Neural cell (in vitro differentiated cells): ENCODE results near the gene PERM1. TPM values are rescaled to one million over a fixed set of nuclear protein-coding genes. Genes with fewer than 3 reads are reported as not detected.

Experiments used
- H2AFZ ChIP-seq: fragments of 200-600, 300-800 bp; sonication (generic), shearing (Covaris generic); 2 replicates; pipeline ENCODE4 v1.6.0; 2014; ENCODE audit warnings: low read depth, mild to moderate bottlenecking, antibody characterized with exemption, low read length, moderate library complexity
- H3F3A ChIP-seq: fragments of 200-600 bp; shearing (Covaris generic); 2 replicates; pipeline ENCODE4 v1.6.1; 2016; ENCODE audit warnings: mild to moderate bottlenecking, moderate library complexity, mixed read lengths, antibody characterized with exemption, low read length; ENCODE audit not compliant: insufficient read depth, poor library complexity, severe bottlenecking
- H3K27ac ChIP-seq: fragments of 200-600, 300-800 bp; sonication (generic), shearing (Covaris generic); 2 replicates; pipeline ENCODE4 v1.5.1; 2014; ENCODE audit warnings: mild to moderate bottlenecking, low read length, moderate library complexity
- H3K27me3 ChIP-seq: fragments of 300-800, 200-600 bp; sonication (generic), shearing (Covaris generic); 2 replicates; pipeline ENCODE4 v1.6.0; 2014; ENCODE audit warnings: mild to moderate bottlenecking, low read depth, low read length, moderate library complexity; ENCODE audit not compliant: insufficient read depth
- H3K36me3 ChIP-seq: fragments of 300-800, 200-600 bp; sonication (generic), shearing (Covaris generic); 2 replicates; pipeline ENCODE4 v1.5.1; 2014; ENCODE audit warnings: mild to moderate bottlenecking, antibody characterized with exemption, low read length, moderate library complexity; ENCODE audit not compliant: insufficient read depth
- H3K4me2 ChIP-seq: fragments of 300-800, 200-600 bp; sonication (generic), shearing (Covaris generic); 2 replicates; pipeline ENCODE4 v1.6.0; 2014; ENCODE audit warnings: mild to moderate bottlenecking, low read length
- H3K4me3 ChIP-seq: fragments of 300-800, 200-600 bp; sonication (generic), shearing (Covaris generic); 2 replicates; pipeline ENCODE4 v1.5.1; 2014; ENCODE audit warnings: mild to moderate bottlenecking, low read length, moderate library complexity
- H3K79me2 ChIP-seq: fragments of 200-600 bp; shearing (Covaris generic); replicated peaks from 2 replicates; pipeline ENCODE4 v1.6.0; 2014; ENCODE audit warnings: mild to moderate bottlenecking, low read length, moderate library complexity; ENCODE audit not compliant: insufficient read depth
- H3K9ac ChIP-seq: fragments of 300-800, 200-600 bp; sonication (generic), shearing (Covaris generic); 2 replicates; pipeline ENCODE4 v1.6.1; 2016; ENCODE audit warnings: mild to moderate bottlenecking, low read length, mixed read lengths
- H3K9me2 ChIP-seq: fragments of 200-600 bp; shearing (Covaris generic); 2 replicates; pipeline ENCODE4 v1.6.1; 2016; ENCODE audit warnings: mild to moderate bottlenecking, low read length, mixed read lengths; ENCODE audit not compliant: insufficient read depth
- H3K9me3 ChIP-seq: fragments of 200-600, 300-800 bp; sonication (generic), shearing (Covaris generic); 2 replicates; pipeline ENCODE4 v1.6.1; 2016; ENCODE audit warnings: mild to moderate bottlenecking, mixed run types, low read length, moderate library complexity, mixed read lengths
- H4K20me1 ChIP-seq: fragments of 200-600 bp; shearing (Covaris generic); 2 replicates; pipeline ENCODE4 v1.6.1; 2016; ENCODE audit warnings: mild to moderate bottlenecking, mixed run types; ENCODE audit not compliant: insufficient read depth
- EP300 ChIP-seq: fragments of 450-650 bp; conservative IDR thresholded peaks from 2 replicates; pipeline ENCODE4 v1.6.1; 2014; ENCODE audit warnings: antibody characterized with exemption, mild to moderate bottlenecking, moderate library complexity; ENCODE audit not compliant: poor library complexity, severe bottlenecking
- EZH2 ChIP-seq: fragments of 200-600, 300-800 bp; shearing (Covaris generic), sonication (generic); IDR thresholded peaks from 2 replicates; pipeline ENCODE4 v1.6.1; 2014; ENCODE audit warnings: antibody characterized with exemption, low read length, borderline replicate concordance, mild to moderate bottlenecking; ENCODE audit not compliant: insufficient read depth, poor library complexity, severe bottlenecking
- MXI1 ChIP-seq: fragments of 450-650 bp; conservative IDR thresholded peaks from 2 replicates; pipeline ENCODE4 v1.6.1; 2014; ENCODE audit warnings: antibody characterized with exemption, mild to moderate bottlenecking; ENCODE audit not compliant: poor library complexity, severe bottlenecking
- POLR2AphosphoS5 ChIP-seq: IDR thresholded peaks from 2 replicates; pipeline ENCODE4 v1.6.1; 2012
- RAD21 ChIP-seq: fragments of 450-650 bp; conservative IDR thresholded peaks from 2 replicates; pipeline ENCODE4 v1.6.1; 2014; ENCODE audit warnings: antibody characterized with exemption, mild to moderate bottlenecking, moderate library complexity
- SMC3 ChIP-seq: fragments of 450-650 bp; conservative IDR thresholded peaks from 2 replicates; pipeline ENCODE4 v1.6.1; 2014; ENCODE audit warnings: antibody characterized with exemption, mild to moderate bottlenecking, moderate library complexity; ENCODE audit not compliant: poor library complexity
- TAF1 ChIP-seq: IDR thresholded peaks from 2 replicates; pipeline ENCODE4 v1.6.1; 2012; ENCODE audit warnings: low read depth
- polyA plus RNA-seq: library from polyadenylated mRNA; depleted of rRNA; stranded (reverse); fragments of >200 nt; gene quantifications from 2 replicates; pipeline ENCODE4 v1.2.3, GENCODE V29; 2014
- TF ChIP-seq, protein P1 (sequence below): fragments of 450-650 bp; IDR thresholded peaks from 2 replicates; pipeline ENCODE4 v1.5.1; 2014; ENCODE audit warnings: antibody characterized with exemption, mild to moderate bottlenecking, moderate library complexity; ENCODE audit not compliant: poor library complexity, severe bottlenecking
- TF ChIP-seq, protein P2 (sequence below): IDR thresholded peaks from 2 replicates; pipeline ENCODE4 v1.6.1; 2012; ENCODE audit warnings: borderline replicate concordance

The PERM1 gene
- polyA plus RNA-seq, 1 donor from 2014 or later: not detected

DNA sequence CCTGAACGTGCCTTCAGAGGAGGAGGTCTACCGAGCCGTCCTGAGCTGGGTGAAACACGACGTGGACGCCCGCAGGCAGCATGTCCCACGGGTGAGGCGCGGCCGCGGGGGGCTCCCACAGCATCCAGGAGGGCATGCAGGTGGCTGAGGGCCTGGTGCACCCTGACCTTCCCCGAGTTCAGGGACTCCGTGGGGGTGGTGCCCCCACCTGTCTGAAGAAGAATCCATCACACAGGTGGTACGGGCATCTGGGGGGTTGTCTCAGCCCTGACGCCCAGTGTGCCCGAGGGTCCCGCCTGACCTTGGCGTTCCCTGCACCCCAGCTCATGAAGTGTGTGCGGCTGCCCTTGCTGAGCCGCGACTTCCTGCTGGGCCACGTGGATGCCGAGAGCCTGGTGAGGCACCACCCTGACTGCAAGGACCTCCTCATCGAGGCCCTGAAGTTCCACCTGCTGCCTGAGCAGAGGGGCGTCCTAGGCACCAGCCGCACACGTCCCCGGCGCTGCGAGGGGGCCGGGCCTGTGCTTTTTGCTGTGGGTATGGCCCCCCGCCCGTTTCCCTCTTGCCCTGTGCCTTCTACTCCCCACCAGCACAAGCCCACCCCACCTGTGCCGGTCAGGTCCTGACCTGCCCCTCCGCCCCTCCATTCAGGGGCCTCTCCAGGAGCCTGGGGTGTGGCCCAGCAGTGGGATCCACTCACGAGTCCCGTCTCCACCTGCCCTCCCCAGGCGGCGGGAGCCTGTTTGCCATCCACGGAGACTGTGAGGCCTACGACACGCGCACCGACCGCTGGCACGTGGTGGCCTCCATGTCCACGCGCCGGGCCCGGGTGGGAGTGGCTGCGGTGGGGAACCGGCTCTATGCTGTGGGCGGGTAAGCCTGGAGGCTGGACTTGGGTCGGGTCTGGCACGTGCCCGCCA is 19.3 kb downstream of the PERM1 start:
- no peaks in the 10 kb centered on the region for H4K20me1 ChIP-seq
- no peaks in the 10 kb centered on the region for H3K9me2 ChIP-seq
- H3K79me2 ChIP-seq: peaks cover 7% of the 10 kb centered on the region
- H3K27me3 ChIP-seq: peaks cover 23% of the 10 kb centered on the region
- H3F3A ChIP-seq: no peaks in the 10 kb centered on the region
- H3K9me3 ChIP-seq: no peaks in the 10 kb centered on the region
- no peak overlapping the region for H2AFZ ChIP-seq
- no peaks in the 10 kb centered on the region for H3K36me3 ChIP-seq
- no peak overlapping the region for H3K27ac ChIP-seq
- H3K9ac ChIP-seq: no peak overlapping the region
- no peak overlapping the region for H3K4me3 ChIP-seq
- TF ChIP-seq TAF1 (no peak), POLR2AphosphoS5 (no peak), RAD21 (no peak)
- TF ChIP-seq, protein P1, sequence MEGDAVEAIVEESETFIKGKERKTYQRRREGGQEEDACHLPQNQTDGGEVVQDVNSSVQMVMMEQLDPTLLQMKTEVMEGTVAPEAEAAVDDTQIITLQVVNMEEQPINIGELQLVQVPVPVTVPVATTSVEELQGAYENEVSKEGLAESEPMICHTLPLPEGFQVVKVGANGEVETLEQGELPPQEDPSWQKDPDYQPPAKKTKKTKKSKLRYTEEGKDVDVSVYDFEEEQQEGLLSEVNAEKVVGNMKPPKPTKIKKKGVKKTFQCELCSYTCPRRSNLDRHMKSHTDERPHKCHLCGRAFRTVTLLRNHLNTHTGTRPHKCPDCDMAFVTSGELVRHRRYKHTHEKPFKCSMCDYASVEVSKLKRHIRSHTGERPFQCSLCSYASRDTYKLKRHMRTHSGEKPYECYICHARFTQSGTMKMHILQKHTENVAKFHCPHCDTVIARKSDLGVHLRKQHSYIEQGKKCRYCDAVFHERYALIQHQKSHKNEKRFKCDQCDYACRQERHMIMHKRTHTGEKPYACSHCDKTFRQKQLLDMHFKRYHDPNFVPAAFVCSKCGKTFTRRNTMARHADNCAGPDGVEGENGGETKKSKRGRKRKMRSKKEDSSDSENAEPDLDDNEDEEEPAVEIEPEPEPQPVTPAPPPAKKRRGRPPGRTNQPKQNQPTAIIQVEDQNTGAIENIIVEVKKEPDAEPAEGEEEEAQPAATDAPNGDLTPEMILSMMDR: no peak
- TF ChIP-seq, protein P2, sequence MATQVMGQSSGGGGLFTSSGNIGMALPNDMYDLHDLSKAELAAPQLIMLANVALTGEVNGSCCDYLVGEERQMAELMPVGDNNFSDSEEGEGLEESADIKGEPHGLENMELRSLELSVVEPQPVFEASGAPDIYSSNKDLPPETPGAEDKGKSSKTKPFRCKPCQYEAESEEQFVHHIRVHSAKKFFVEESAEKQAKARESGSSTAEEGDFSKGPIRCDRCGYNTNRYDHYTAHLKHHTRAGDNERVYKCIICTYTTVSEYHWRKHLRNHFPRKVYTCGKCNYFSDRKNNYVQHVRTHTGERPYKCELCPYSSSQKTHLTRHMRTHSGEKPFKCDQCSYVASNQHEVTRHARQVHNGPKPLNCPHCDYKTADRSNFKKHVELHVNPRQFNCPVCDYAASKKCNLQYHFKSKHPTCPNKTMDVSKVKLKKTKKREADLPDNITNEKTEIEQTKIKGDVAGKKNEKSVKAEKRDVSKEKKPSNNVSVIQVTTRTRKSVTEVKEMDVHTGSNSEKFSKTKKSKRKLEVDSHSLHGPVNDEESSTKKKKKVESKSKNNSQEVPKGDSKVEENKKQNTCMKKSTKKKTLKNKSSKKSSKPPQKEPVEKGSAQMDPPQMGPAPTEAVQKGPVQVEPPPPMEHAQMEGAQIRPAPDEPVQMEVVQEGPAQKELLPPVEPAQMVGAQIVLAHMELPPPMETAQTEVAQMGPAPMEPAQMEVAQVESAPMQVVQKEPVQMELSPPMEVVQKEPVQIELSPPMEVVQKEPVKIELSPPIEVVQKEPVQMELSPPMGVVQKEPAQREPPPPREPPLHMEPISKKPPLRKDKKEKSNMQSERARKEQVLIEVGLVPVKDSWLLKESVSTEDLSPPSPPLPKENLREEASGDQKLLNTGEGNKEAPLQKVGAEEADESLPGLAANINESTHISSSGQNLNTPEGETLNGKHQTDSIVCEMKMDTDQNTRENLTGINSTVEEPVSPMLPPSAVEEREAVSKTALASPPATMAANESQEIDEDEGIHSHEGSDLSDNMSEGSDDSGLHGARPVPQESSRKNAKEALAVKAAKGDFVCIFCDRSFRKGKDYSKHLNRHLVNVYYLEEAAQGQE: no peak
- H3K4me2 ChIP-seq: no peak overlapping the region

- Histone ChIP-seq H3K9me2 (no peaks in the 10 kb centered on the region), H3K27me3 (peaks cover 9% of the 10 kb centered on the region), H2AFZ (no peak overlapping the region), H3F3A (no peaks in the 10 kb centered on the region), H3K9ac (peak overlapping the region; percentile 63), H3K27ac (no peak overlapping the region), H3K36me3 (no peaks in the 10 kb centered on the region), H3K79me2 (peaks cover 7% of the 10 kb centered on the region), H3K4me2 (peak overlapping the region; percentile 35), H3K9me3 (no peaks in the 10 kb centered on the region), H4K20me1 (no peaks in the 10 kb centered on the region), H3K4me3 (peak overlapping the region; percentile 65)
- TF ChIP-seq, protein P1: no peak
- TF ChIP-seq POLR2AphosphoS5 (no peak), MXI1 (no peak), RAD21 (no peak), SMC3 (no peak), TAF1 (no peak), EZH2 (no peak), EP300 (no peak)
- TF ChIP-seq, protein P2: no peak
Measured at GRCh38 chr1:961132-961669, 20.7 kb downstream of the PERM1 start.
